ENCODE data around the gene CKB.

CKB gene

GRCh38 chr14:103548463-103549351, 26.1 kb upstream of the CKB start:
- DNase-seq (ENCODE audit: low read depth) = no peak

GRCh38 chr14:103547941-103548462, 25.4 kb upstream of the CKB start:
- H3K4me3 ChIP-seq (ENCODE audit: low read depth, low read length) = no peak overlapping the region
- DNase-seq (ENCODE audit: low read depth) = no peak
- TF ChIP-seq, protein P1, sequence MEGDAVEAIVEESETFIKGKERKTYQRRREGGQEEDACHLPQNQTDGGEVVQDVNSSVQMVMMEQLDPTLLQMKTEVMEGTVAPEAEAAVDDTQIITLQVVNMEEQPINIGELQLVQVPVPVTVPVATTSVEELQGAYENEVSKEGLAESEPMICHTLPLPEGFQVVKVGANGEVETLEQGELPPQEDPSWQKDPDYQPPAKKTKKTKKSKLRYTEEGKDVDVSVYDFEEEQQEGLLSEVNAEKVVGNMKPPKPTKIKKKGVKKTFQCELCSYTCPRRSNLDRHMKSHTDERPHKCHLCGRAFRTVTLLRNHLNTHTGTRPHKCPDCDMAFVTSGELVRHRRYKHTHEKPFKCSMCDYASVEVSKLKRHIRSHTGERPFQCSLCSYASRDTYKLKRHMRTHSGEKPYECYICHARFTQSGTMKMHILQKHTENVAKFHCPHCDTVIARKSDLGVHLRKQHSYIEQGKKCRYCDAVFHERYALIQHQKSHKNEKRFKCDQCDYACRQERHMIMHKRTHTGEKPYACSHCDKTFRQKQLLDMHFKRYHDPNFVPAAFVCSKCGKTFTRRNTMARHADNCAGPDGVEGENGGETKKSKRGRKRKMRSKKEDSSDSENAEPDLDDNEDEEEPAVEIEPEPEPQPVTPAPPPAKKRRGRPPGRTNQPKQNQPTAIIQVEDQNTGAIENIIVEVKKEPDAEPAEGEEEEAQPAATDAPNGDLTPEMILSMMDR (IDR thresholded peaks at IDR 0.05; ENCODE audit: control insufficient read depth, extremely low read depth, insufficient read depth) = no peak

More at GRCh38 chr14:103548463-103549351, 26.1 kb upstream of the CKB start:
- no peak overlapping the region for H3K4me3 ChIP-seq (ENCODE audit: low read depth, low read length)
- TF ChIP-seq, protein P1 (IDR thresholded peaks at IDR 0.05; ENCODE audit: control insufficient read depth, extremely low read depth, insufficient read depth) = no peak

GRCh38 chr14:103547455-103547940, 24.9 kb upstream of the CKB start:
- no peak overlapping the region for H3K4me3 ChIP-seq (ENCODE audit: low read depth, low read length)
- no peak for DNase-seq (ENCODE audit: low read depth)
- TF ChIP-seq, protein P1 (IDR thresholded peaks at IDR 0.05; ENCODE audit: control insufficient read depth, extremely low read depth, insufficient read depth) = no peak

- no peak for DNase-seq (ENCODE audit: low read depth)
- no peak overlapping the region for H3K4me3 ChIP-seq (ENCODE audit: low read depth, low read length)
- TF ChIP-seq, protein P1 (IDR thresholded peaks at IDR 0.05; ENCODE audit: control insufficient read depth, extremely low read depth, insufficient read depth) = peak; percentile 93
Measured at GRCh38 chr14:103546652-103547454, 24.2 kb upstream of the CKB start.

DNA sequence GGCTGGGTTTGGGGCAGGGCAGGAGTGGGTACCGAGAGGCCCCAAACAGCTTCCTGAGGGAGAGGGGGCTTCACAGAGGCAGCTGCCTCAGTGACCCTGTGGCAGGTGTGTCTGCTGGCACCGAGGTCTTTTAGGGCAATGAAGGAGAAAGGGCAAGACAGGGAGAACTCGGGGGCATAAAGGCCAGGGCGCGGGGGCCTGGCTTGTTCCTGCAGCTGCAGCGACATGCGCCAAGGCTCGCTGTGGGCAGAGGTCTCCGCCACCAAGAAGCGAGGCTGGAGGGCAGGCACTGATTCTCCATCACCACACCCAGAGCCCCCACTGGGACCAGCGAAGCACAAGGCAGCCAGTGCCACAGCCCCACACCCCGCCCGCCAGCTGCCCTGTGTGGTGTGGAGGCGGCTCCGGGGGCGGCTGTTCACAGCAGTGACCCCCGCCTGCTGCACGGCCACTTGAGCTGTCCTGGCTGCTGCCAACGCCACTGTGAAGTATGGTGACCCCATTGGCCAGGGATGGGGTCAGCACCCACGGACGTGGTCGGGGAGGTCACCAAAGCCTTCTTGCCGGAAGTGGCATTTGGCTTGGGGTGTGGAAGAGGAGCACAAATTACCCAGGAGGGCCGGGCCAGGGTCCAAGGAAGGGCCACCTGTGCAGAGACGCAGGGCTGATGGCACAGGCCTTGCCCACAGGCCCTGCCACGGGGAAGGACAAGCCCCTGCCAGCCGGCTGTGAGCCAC, 23.5 kb upstream of the CKB start:
- H3K4me3 ChIP-seq (ENCODE audit: low read depth, low read length) = no peak overlapping the region
- TF ChIP-seq, protein P1 (IDR thresholded peaks at IDR 0.05; ENCODE audit: control insufficient read depth, extremely low read depth, insufficient read depth) = no peak
- no peak for DNase-seq (ENCODE audit: low read depth)

DNA sequence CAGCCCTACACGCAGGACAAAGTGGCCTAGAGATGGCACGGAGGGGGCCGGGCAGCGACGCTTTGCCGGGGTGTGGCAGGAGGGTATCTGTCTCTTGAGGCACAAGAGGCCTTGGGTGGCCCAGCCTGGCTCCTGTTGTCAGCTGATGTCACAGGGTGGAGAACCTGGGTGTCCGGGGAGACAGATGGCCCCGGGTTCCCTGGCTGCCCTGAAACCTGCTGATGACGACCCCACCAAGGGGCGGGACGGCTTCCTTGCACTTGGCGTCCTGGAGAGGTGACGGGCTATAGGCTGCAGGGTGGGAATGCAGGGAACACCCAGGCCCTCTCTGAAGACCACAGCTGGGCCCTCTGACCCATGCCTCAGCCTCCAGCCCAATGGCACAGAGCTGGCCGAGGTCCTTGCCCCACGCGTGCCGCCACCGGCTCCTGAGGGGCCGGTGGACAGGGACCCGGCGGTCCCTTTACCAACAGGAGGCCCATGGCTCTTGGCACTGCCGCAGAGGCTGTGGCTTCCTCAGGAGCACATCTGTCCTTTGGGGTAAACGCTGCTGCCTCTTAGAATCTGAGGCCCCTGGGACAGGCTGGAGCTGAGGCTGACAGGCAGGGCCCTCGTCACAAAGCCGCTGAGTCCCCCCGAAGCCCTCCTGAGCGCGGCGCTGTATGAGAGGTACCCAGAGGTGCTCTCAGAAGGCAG, 22.7 kb upstream of the CKB start:
- no peak for DNase-seq (ENCODE audit: low read depth)
- TF ChIP-seq, protein P1 (IDR thresholded peaks at IDR 0.05; ENCODE audit: control insufficient read depth, extremely low read depth, insufficient read depth) = no peak
- H3K4me3 ChIP-seq (ENCODE audit: low read depth, low read length) = no peak overlapping the region
